SK-N-SH treated with all-trans-retinoic acid at 6 μM for 48 hours (cell line): ENCODE results near the gene KCNK3.
"Not testable (repeated sequence)": the region's sequence is repeated elsewhere in the genome, so short reads cannot be mapped to it uniquely, and the experiment has no call there.

ENCODE experiments used
- ATAC-seq: fragments of 200-7000 bp; cut with Tn5 transposase; 3 replicates; pipeline ENCODE4 v1.9.1; 2020; ENCODE audit warnings: mild to moderate bottlenecking, moderate library complexity
- ARNTL ChIP-seq: fragments of 450-650 bp; formaldehyde crosslinking; IDR thresholded peaks from 2 replicates; pipeline ENCODE4 v1.5.0; 2020; ENCODE audit warnings: low read depth, mild to moderate bottlenecking, moderate library complexity, borderline replicate concordance
- CREB5 ChIP-seq: fragments of 250-450 bp; sonication (Bioruptor Pico); IDR thresholded peaks from 2 replicates; pipeline ENCODE4 v1.5.1; 2020; ENCODE audit warnings: low read depth, mild to moderate bottlenecking, moderate library complexity
- CSRNP3 ChIP-seq: fragments of 250-450 bp; sonication (Bioruptor Pico); IDR thresholded peaks from 2 replicates; pipeline ENCODE4 v1.5.1; 2021; ENCODE audit warnings: mild to moderate bottlenecking, moderate library complexity
- GLIS3 ChIP-seq: fragments of 250-450 bp; sonication (Bioruptor Pico); IDR thresholded peaks from 2 replicates; pipeline ENCODE4 v1.5.0; 2020; ENCODE audit warnings: mild to moderate bottlenecking, moderate library complexity
- ISL1 ChIP-seq: fragments of 250-450 bp; sonication (Bioruptor Pico); IDR thresholded peaks from 2 replicates; pipeline ENCODE4 v2.1.2; 2022; ENCODE audit warnings: mild to moderate bottlenecking, moderate library complexity
- OSR1 ChIP-seq: fragments of 250-450 bp; sonication (Bioruptor Pico); IDR thresholded peaks from 2 replicates; pipeline ENCODE4 v1.8.0; 2022; ENCODE audit warnings: moderate library complexity, mild to moderate bottlenecking, inconsistent platforms
- PATZ1 ChIP-seq: fragments of 250-450 bp; sonication (Bioruptor Pico); IDR thresholded peaks from 2 replicates; pipeline ENCODE4 v1.8.0; 2020; ENCODE audit warnings: mild to moderate bottlenecking, moderate library complexity, borderline replicate concordance
- RARB ChIP-seq: fragments of 250-450 bp; sonication (Bioruptor Pico); IDR thresholded peaks from 2 replicates; pipeline ENCODE4 v1.8.0; 2021; ENCODE audit warnings: mild to moderate bottlenecking, moderate library complexity
- SNAI2 ChIP-seq: fragments of 250-450 bp; sonication (Bioruptor Pico); IDR thresholded peaks from 2 replicates; pipeline ENCODE4 v1.5.0; 2020; ENCODE audit warnings: mild to moderate bottlenecking, moderate library complexity
- TCF4 ChIP-seq: fragments of 250-450 bp; sonication (Bioruptor Pico); IDR thresholded peaks from 2 replicates; pipeline ENCODE4 v1.8.0; 2021; ENCODE audit warnings: mild to moderate bottlenecking, moderate library complexity, borderline replicate concordance
- TSHZ2 ChIP-seq: fragments of 250-450 bp; sonication (Bioruptor Pico); IDR thresholded peaks from 2 replicates; pipeline ENCODE4 v1.5.0; 2020; ENCODE audit warnings: mild to moderate bottlenecking, moderate library complexity
- ZC3H10 ChIP-seq: fragments of 250-450 bp; sonication (Bioruptor Pico); IDR thresholded peaks from 2 replicates; pipeline ENCODE4 v1.5.1; 2021; ENCODE audit warnings: mild to moderate bottlenecking, moderate library complexity
- ZFP3 ChIP-seq: fragments of 250-450 bp; sonication (Bioruptor Pico); IDR thresholded peaks from 2 replicates; pipeline ENCODE4 v1.5.0; 2020; ENCODE audit warnings: mild to moderate bottlenecking, moderate library complexity
- ZFP30 ChIP-seq: fragments of 450-650 bp; formaldehyde crosslinking; IDR thresholded peaks from 2 replicates; pipeline ENCODE4 v1.5.0; 2022; ENCODE audit warnings: mild to moderate bottlenecking, moderate library complexity
- ZNF70 ChIP-seq: fragments of 450-650 bp; formaldehyde crosslinking; IDR thresholded peaks from 2 replicates; pipeline ENCODE4 v1.5.0; 2020; ENCODE audit warnings: mild to moderate bottlenecking, moderate library complexity
- ZNF8 ChIP-seq: fragments of 450-650 bp; formaldehyde crosslinking; IDR thresholded peaks from 2 replicates; pipeline ENCODE4 v1.5.0; 2020; ENCODE audit warnings: mild to moderate bottlenecking, moderate library complexity

The KCNK3 gene

GRCh38 chr2:26749787-26750420 is 57.4 kb downstream of the KCNK3 start (continued):
- peak; percentile 81; the same call in 1 of the 2 replicates for TF ChIP-seq CSRNP3 (CRISPR knock-in tag)
- TF ChIP-seq ZFP30 (CRISPR knock-in tag), result peak; percentile 43; the same call in 1 of the 2 replicates
- peak; percentile 93 for TF ChIP-seq ZFP3
- peak; percentile 94; the same call in 1 of the 2 replicates for TF ChIP-seq GLIS3
- TF ChIP-seq CREB5, result 0 out of 2 replicates have a peak, but pooled peaks have one; percentile 61

GRCh38 chr2:26750467-26750866 is 57.9 kb downstream of the KCNK3 start:
- not testable (repeated sequence) for ATAC-seq

GRCh38 chr2:26752656-26753055 is 60.1 kb downstream of the KCNK3 start:
- ATAC-seq, result peak; percentile 86
- no peak for TF ChIP-seq ARNTL
- TF ChIP-seq ISL1, result peak; percentile 19; the same call in 1 of the 2 replicates
- TF ChIP-seq ZNF70 (CRISPR knock-in tag), result no peak
- peak; percentile 36; the same call in 1 of the 2 replicates for TF ChIP-seq TCF4
- TF ChIP-seq ZNF8, result 0 out of 2 replicates have a peak, but pooled peaks have one; percentile 38

- TF ChIP-seq ZFP3 (no peak), RARB (CRISPR knock-in tag) (no peak), GLIS3 (no peak), TSHZ2 (CRISPR knock-in tag) (no peak), CSRNP3 (CRISPR knock-in tag) (no peak), ZC3H10 (CRISPR knock-in tag) (no peak), OSR1 (CRISPR knock-in tag) (no peak), PATZ1 (CRISPR knock-in tag) (no peak), SNAI2 (CRISPR knock-in tag) (no peak), CREB5 (no peak), ISL1 (no peak), ZFP30 (CRISPR knock-in tag) (no peak)
- TF ChIP-seq, all 23 proteins: peak for 0
- ATAC-seq, result no peak
Observed at GRCh38 chr2:26754539-26754938, 62.0 kb downstream of the KCNK3 start.
